SK-N-SH (cell line): ENCODE results near the gene DOCK8. TPM values are rescaled to one million over a fixed set of nuclear protein-coding genes. Genes with fewer than 3 reads are reported as not detected.

ENCODE experiments used
- CTCF ChIA-PET: fragments of 300-600, 350-600 bp; formaldehyde crosslinking; extraction: SDS; loops from one replicate; lab custom pipeline; 2021; lab: Yijun Ruan, JAX
- POLR2A ChIA-PET: fragments of 350-600 bp; sonication (Branson Sonifier 250); formaldehyde crosslinking; extraction: SDS; loops from one replicate; lab custom pipeline; 2020; ENCODE audit warnings: antibody characterized with exemption, inconsistent platforms; lab: Yijun Ruan, JAX
- DNase-seq: peaks from one replicate; pipeline ENCODE4 v3.0.0; 2012
- H2AFZ ChIP-seq: fragments of 200-600 bp; sonication (generic); 2 replicates; pipeline ENCODE4 v1.8.1; 2016; ENCODE audit warnings: antibody characterized with exemption, mild to moderate bottlenecking, low read depth
- H3F3A ChIP-seq: fragments of 200-600 bp; sonication (generic); replicated peaks from 2 replicates; pipeline ENCODE3; 2016; ENCODE audit warnings: antibody characterized with exemption, mild to moderate bottlenecking; ENCODE audit not compliant: insufficient read depth
- H3K27ac ChIP-seq, 2 experiments: fragments of 200-500 bp in 1 of 2; fragments of 200-600 bp in 1 of 2; sonication (Bioruptor generic) in 1 of 2; sonication (generic), shearing (Covaris generic) in 1 of 2; 2 replicates each; pipeline versions ENCODE4 v1.5.1 to v1.6.1; 2014 to 2016; ENCODE audit warnings: low read depth in 2 of 2, inconsistent platforms in 1 of 2, low read length in 1 of 2, mild to moderate bottlenecking in 1 of 2, mixed read lengths in 1 of 2
- H3K27me3 ChIP-seq: fragments of 200-600 bp; sonication (generic), shearing (Covaris generic); 2 replicates; pipeline ENCODE4 v1.6.1; 2016; ENCODE audit warnings: mixed run types; ENCODE audit not compliant: insufficient read depth
- H3K36me3 ChIP-seq, 2 experiments: fragments of 200-500 bp in 1 of 2; fragments of 200-600 bp in 1 of 2; sonication (Bioruptor generic) in 1 of 2; sonication (generic) in 1 of 2; replicated peaks in 1 of 2; 2 replicates each; pipeline versions ENCODE3 to v1.5.1; 2014 to 2016; ENCODE audit warnings: low read length in 1 of 2, mild to moderate bottlenecking in 1 of 2; ENCODE audit not compliant: insufficient read depth in 2 of 2, control insufficient read depth in 1 of 2
- H3K4me1 ChIP-seq, 2 experiments: fragments of 200-500 bp in 1 of 2; fragments of 200-600 bp in 1 of 2; sonication (Bioruptor generic) in 1 of 2; sonication (generic), shearing (Covaris generic) in 1 of 2; 2 replicates each; pipeline versions ENCODE4 v1.5.1 to v1.6.1; 2014 to 2016; ENCODE audit warnings: low read depth in 1 of 2, low read length in 1 of 2, mixed run types in 1 of 2; ENCODE audit not compliant: insufficient read depth in 2 of 2, control insufficient read depth in 1 of 2
- H3K4me2 ChIP-seq: fragments of 200-600 bp; sonication (generic), shearing (Covaris generic); 2 replicates; pipeline ENCODE4 v1.6.1; 2017; ENCODE audit warnings: mixed run types
- H3K4me3 ChIP-seq, 2 experiments: fragments of 200-500 bp in 1 of 2; fragments of 200-600 bp in 1 of 2; sonication (Bioruptor generic) in 1 of 2; sonication (generic), shearing (Covaris generic) in 1 of 2; 2 replicates each; pipeline versions ENCODE4 v1.5.1 to v1.8.1; 2014 to 2016; ENCODE audit warnings: low read depth in 2 of 2, inconsistent platforms in 1 of 2, low read length in 1 of 2, mild to moderate bottlenecking in 1 of 2, mixed read lengths in 1 of 2, moderate library complexity in 1 of 2
- H3K79me2 ChIP-seq: fragments of 200-600 bp; sonication (generic); 2 replicates; pipeline ENCODE4 v1.8.1; 2017; ENCODE audit warnings: mild to moderate bottlenecking; ENCODE audit not compliant: insufficient read depth
- H3K9ac ChIP-seq: fragments of 200-600 bp; sonication (generic); 2 replicates; pipeline ENCODE4 v1.6.1; 2017; ENCODE audit warnings: mixed run types
- H3K9me2 ChIP-seq: fragments of 200-600 bp; sonication (generic); 2 replicates; pipeline ENCODE4 v1.6.1; 2017; ENCODE audit warnings: mixed run types
- H3K9me3 ChIP-seq: fragments of 200-600 bp; sonication (generic); 2 replicates; pipeline ENCODE4 v1.6.1; 2017; ENCODE audit warnings: mixed run types, mild to moderate bottlenecking, moderate library complexity
- H4K20me1 ChIP-seq: fragments of 200-600 bp; sonication (generic); 2 replicates; pipeline ENCODE4 v1.6.1; 2017; ENCODE audit warnings: mild to moderate bottlenecking, mixed run types; ENCODE audit not compliant: insufficient read depth
- CHD2 ChIP-seq: fragments of 150-350 bp; IDR thresholded peaks from 2 replicates; pipeline ENCODE4 v1.6.1; 2018; ENCODE audit warnings: low read length; ENCODE audit not compliant: partially characterized antibody
- ELF1 ChIP-seq: IDR thresholded peaks from 2 replicates; pipeline ENCODE4 v1.4.0; 2012
- FOXJ3 ChIP-seq: sonication (generic); formaldehyde crosslinking; IDR thresholded peaks from 2 replicates; pipeline ENCODE4 v1.5.1; 2020; ENCODE audit warnings: mild to moderate bottlenecking, missing genetic modification reagents
- IRF3 ChIP-seq: fragments of 150-350 bp; IDR thresholded peaks from 2 replicates; pipeline ENCODE4 v1.6.1; 2016; ENCODE audit warnings: mild to moderate bottlenecking, low read depth, low read length
- MEF2A ChIP-seq: IDR thresholded peaks from 2 replicates; pipeline ENCODE4 v1.4.0; 2012; ENCODE audit warnings: low read depth, borderline replicate concordance
- NFIC ChIP-seq: IDR thresholded peaks from 2 replicates; pipeline ENCODE4 v1.4.0; 2012; ENCODE audit warnings: borderline replicate concordance
- NRF1 ChIP-seq: IDR thresholded peaks from 2 replicates; pipeline ENCODE4 v1.6.1; 2012; ENCODE audit warnings: low read depth, mild to moderate bottlenecking, low read length
- POLR2AphosphoS5 ChIP-seq: IDR thresholded peaks from 2 replicates; pipeline ENCODE4 v1.6.1; 2012; ENCODE audit warnings: low read depth, low read length
- RAD21 ChIP-seq: IDR thresholded peaks from 2 replicates; pipeline ENCODE4 v1.6.1; 2012; ENCODE audit warnings: mild to moderate bottlenecking, low read length
- RCOR1 ChIP-seq: fragments of 150-350 bp; IDR thresholded peaks from 2 replicates; pipeline ENCODE4 v1.6.1; 2017; ENCODE audit warnings: antibody characterized with exemption, low read length
- REST ChIP-seq: IDR thresholded peaks from 2 replicates; pipeline ENCODE4 v1.6.1; 2012; ENCODE audit warnings: mild to moderate bottlenecking, low read depth, low read length, moderate library complexity
- RFX5 ChIP-seq: IDR thresholded peaks from 2 replicates; pipeline ENCODE4 v1.6.1; 2012; ENCODE audit warnings: mild to moderate bottlenecking, improper control_type of control experiment, low read length
- SIN3A ChIP-seq: IDR thresholded peaks from 2 replicates; pipeline ENCODE4 v1.6.1; 2012; ENCODE audit warnings: low read depth, mild to moderate bottlenecking, low read length, moderate library complexity, borderline replicate concordance
- SMC3 ChIP-seq: IDR thresholded peaks from 2 replicates; pipeline ENCODE4 v1.6.1; 2012; ENCODE audit warnings: low read depth, low read length, improper control_type of control experiment
- USF2 ChIP-seq: fragments of 150-350 bp; IDR thresholded peaks from 2 replicates; pipeline ENCODE4 v1.6.1; 2017; ENCODE audit warnings: antibody characterized with exemption, low read length, low read depth, borderline replicate concordance
- ZBTB33 ChIP-seq: IDR thresholded peaks from 2 replicates; pipeline ENCODE4 v1.4.0; 2012; ENCODE audit warnings: low read depth, borderline replicate concordance
- WGBS: methylation state at CpG from one replicate; pipeline ENCODE4 v1.1.6; 2017; ENCODE audit warnings: low lambda C conversion rate; 5-methylcytosine and 5-hydroxymethylcytosine counted together
- polyA plus RNA-seq, 3 experiments: library from polyadenylated mRNA; depleted of rRNA; stranded (reverse); fragments of >200 nt; gene quantifications; 2 replicates each; pipeline ENCODE4 v1.2.3, GENCODE V29; 2012

Gene DOCK8
- polyA plus RNA-seq, 1 of the 3 experiments (the other 2 are of a cell fraction), result not detected

GRCh38 chr9:372128-372527 lies 157.5 kb downstream of the DOCK8 start:
- H4K20me1 ChIP-seq, result no peaks in the 10 kb centered on the region
- H3K9me3 ChIP-seq, result no peaks in the 10 kb centered on the region
- H3K36me3 ChIP-seq, result no peaks in the 10 kb centered on the region
- no peak overlapping the region for H3K4me3 ChIP-seq
- no peaks in the 10 kb centered on the region for H3F3A ChIP-seq
- no peaks in the 10 kb centered on the region for H3K4me1 ChIP-seq
- H3K9me2 ChIP-seq, result no peaks in the 10 kb centered on the region
- H3K27me3 ChIP-seq, result peaks cover 30% of the 10 kb centered on the region; the same call in 1 of the 2 replicates
- no peak overlapping the region for H3K27ac ChIP-seq
- CTCF ChIA-PET, result no interaction called here
- no peak for DNase-seq
- H3K4me2 ChIP-seq, result no peak overlapping the region
- no peaks in the 10 kb centered on the region for H3K79me2 ChIP-seq
- 17% methylated on average over 2 of the region's 2 CpGs for WGBS
- no peak for TF ChIP-seq IRF3
- TF ChIP-seq NFIC, result no peak
- TF ChIP-seq POLR2AphosphoS5, result no peak
- no peak for TF ChIP-seq FOXJ3 (CRISPR knock-in tag)
- no peak for TF ChIP-seq RCOR1
- TF ChIP-seq ZBTB33, result no peak
- TF ChIP-seq REST, result no peak
- no peak for TF ChIP-seq CHD2
- no peak for TF ChIP-seq RAD21
- TF ChIP-seq RFX5, result no peak
- TF ChIP-seq ELF1, result no peak
- TF ChIP-seq USF2, result no peak
- no peak for TF ChIP-seq MEF2A
- no peak for TF ChIP-seq SMC3
- no peak for TF ChIP-seq SIN3A
- no peak for TF ChIP-seq NRF1
- POLR2A ChIA-PET, result no interaction called here
- H2AFZ ChIP-seq, result no peak overlapping the region
- no peak overlapping the region for H3K9ac ChIP-seq
